HG02870 (cell line): Measurements from ENCODE around the gene MST1.
A peak's percentile ranks its signal among the peaks of the same experiment; 100 is the strongest.

Source experiments
- ATAC-seq: cut with Tn5 transposase; IDR thresholded peaks from one replicate; pipeline ENCODE4 v1.9.1; 2021; ENCODE audit warnings: mild to moderate bottlenecking, moderate library complexity; ENCODE audit not compliant: unreplicated experiment

MST1 gene

DNA sequence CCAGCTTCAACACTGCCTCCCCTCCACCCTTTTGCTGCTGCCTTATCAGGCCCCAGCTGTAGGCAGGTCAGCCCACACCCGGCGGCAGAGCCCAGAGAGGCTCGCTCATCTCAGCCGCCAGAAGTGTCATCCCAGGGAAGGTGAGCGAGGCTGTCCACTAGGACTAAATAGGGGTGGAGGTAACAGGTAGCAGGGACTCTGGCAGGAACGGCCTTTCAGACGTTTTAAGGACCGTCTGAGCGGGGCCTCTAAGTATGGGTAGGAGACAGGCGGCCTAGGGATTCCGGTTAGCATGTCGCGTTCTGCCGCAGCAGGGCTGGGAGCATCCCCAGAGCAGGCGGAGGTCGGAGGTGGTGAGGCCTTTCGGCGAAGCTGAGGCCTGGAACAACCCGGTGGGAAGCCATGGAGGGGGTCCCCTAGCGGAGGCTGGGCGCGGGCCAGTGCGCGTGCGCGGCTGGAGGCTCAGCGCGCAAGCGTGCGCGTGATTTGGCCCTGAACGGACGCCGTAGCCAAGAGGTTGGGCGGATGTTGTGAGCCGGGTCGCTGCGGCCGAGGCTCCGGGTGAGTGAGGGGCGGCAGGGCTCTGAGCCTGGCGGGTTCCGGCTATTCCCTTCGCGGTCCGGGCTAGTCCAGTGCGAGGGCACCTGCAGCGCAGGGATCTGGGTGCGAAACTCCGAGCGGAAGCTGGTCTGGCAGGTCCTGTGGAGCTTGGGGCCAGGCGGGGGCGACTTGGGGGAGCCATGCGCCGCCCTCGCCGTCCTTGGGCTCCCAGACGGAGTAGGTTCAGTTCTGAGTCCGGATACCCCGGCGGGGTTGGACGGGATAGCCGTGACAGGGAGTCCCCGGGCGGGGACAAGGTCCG lies at the start of gene MST1, which contains the start of gene RNF123:
TSS of gene MST1 (minus strand) at position 429 of the 862 bp plus-strand sequence. CDS start 783 bp downstream, outside the sequence.
TSS of gene RNF123 (plus strand) at position 512 of the 862 bp plus-strand sequence. CDS start 1,609 bp downstream, outside the sequence.
- peak; percentile 59 for ATAC-seq

DNA sequence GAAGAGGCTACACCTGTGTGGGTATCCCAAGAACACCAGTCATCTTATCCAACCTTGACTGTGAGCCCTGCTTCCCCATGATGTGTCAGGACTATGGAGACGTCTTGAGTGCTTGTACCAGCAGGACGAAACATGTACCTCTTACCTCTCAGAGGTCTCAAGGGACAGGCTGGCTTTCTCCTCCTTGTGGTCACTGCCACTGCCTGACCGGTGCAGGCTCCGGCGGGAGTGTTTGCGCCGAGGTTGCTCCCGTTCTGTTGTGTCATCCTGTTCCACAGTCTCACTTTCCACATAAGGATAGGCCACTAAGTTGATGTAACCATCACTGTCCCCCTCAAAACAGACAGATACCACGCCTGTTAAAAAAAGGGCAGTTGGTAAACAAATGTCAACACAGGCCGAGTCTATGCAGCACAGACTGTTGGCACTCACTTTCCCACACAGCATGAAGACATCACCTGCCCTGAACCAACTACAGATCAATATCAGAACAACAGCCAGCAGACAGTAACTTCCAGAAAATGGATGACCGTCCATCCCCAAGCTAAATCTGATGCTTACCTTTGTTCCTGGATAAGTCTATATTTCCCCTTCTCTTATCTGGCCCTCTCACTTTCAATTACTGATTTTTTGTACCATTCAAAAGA lies 48.9 kb upstream of the MST1 start:
- no peak for ATAC-seq

DNA sequence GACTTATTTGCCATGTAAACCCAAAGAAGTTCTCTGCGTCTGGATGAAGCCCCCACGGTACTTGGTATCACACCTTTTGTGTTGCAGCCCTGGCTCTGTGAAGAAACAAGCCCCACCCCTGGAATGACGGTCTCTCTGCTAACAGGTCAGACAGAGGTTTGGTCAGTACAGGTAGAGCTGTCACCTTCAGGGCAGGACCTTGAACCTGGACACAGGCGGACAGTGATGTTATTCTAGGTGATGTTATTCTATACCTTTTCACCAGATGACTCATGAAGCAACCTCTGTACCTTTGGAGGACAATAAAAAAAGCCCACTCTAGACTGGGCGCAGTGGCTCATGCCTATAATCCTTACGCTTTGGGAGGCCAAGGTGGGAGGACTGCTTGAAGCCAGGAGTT lies 45.5 kb upstream of the MST1 start:
- ATAC-seq: no peak

DNA sequence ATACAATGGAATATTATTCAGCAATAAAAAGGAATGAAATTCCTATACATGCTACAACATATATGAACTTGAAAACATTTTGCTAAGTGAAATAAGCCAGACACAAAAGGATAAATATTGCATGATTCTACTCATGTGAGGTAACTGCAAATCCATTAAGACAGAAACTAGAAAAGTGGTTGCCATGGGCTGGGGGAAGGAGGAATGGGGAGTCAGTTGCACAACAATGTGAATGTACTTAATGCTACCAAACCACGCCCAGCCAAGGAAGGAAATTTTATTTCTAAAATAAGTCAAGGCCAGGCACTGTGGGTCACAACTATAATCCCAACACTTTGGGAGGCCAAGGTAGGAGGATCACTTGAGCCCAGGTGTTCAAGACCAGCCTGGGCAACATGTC lies 44.3 kb upstream of the MST1 start:
- no peak for ATAC-seq

DNA sequence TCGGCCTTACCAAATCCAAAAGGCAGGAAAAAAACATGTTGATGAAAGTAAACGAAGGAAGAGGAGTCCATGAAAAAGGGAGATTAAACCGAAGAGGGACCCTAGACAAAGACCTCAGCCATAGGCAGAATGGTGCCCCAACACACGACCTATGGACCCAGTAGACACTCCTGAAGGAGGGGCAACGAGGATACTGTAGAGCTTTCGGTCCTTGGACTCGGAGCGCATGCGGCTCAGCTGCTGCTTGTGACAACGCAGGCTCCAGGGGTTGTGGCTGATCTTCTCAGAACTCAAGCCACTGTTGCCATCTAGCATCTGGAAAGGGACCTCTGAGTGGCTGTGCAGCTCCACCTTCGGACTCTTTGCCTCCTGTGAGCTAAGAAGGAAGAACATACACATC lies 43.3 kb upstream of the MST1 start:
- ATAC-seq: no peak

DNA sequence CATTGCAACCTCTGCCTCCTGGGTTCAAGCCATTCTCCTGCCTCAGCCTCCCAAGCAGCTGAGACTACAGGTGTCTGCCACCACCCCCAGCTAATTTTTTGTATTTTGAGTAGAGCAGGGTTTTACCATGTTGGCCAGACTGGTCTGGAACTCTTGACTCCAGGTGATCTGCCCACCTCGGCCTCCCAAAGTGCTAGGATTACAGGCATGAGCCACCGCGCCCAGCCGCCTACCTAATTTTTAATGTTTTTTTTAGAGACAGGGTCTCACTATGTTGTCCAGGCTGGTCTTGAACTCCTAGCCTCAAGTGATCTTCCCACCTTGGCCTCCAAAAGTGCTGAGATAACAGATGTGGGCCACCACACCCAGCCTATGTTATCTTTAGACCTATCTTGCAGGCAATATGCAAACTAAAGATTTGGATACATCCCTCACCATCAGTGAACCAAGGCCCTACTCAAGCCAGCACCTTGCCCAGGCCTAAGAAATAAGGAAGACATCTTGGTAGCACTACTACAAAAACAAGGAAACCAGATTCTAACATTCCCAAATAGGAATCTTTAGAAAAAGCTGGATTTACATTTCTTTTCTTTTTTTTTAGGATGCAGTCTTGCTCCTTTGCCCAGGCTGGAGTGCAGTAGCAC lies 40.8 kb upstream of the MST1 start:
- no peak for ATAC-seq

DNA sequence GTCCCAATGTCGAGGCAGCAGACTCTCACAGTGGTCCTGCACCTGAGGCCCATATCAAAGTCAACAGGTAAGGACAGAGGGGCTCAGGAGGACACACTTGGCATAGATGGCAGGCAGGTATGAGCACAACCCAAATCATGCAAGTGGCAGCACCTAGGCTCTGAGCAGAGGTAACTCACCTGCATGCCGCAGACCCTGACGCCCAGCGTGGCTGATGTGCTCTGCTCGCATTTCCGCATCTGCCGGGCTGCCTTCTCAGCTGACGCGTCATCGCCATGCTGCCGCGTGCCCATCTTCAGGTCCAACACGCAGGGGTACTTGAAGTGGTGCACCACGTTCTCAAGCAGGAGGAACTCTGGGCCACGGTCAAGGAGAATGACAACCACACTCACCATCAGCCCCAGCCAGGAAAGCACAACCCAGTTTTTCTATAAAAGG lies 38.7 kb upstream of the MST1 start:
- no peak for ATAC-seq

DNA sequence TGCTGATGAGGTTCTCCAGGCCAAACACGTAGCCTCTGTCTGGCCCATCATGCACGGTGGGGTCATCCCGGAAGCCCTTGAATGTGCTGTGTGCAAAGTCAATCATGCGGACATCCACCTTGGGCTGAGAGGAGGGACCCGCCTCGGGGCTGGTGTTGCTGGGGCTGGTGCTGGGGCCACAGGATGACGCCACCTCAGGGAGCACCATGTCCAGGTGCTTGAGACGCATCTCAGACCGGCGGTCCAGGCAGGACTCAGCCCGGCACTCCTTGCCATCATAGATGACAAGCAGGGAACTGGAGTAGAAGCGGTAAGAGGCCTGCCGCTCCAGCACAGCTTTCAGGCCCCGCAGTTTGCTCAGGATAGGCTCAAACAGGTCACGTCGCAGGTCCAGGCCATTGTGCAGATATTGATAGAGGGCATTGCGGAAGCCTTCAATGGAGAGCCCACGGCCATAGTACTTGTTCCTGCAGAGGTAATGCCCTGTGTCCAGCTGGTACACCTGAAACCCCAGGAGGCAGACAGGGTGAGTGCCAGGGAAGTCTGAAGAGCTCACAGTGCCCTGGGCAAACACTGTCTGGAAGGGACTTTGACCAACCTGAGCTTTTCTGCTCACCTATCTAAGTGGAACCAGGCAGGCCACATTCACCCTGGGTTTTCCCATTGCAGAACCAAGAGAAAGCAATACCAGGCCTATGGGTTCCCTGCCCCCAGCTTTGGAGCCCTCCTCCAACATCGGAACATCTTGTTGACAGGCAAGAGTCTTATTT lies 38.1 kb upstream of the MST1 start:
- no peak for ATAC-seq

DNA sequence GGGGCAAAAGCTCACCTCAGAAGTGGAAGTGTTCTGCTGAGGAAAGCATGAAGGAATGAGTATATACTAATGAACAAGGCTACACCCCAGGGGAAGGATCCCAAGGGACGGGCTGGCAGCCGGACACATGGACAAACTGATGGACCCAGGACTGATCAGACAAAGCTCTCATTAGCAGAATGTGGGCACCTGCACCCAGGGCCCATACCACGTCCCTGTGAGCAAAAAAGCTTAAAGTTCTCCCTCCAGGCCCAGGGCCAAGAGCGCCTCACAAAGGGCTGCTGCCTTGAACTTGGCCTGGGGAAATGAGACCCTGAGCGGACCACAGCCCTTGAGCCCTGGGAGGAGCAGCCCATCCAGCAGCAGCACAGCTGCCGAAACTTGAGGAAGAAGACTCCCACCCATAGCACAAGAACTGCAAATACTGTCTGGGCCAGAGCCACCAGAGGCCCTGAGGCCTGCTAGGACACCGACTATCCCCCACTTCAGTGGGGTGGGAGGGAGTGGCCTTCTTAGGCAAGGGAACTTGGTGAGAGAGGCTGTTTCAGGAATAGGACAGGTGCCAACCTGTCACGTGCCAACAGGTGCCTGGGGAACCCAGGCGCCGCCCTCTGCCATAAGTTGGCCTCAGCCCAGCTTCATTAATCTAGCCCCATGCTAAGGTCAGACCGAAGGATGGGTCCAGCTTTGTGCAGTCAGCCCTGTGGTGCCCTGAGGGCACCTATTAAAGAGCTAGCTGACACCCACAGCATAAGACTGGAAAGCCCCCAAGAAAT lies 36.8 kb upstream of the MST1 start:
- ATAC-seq: no peak

DNA sequence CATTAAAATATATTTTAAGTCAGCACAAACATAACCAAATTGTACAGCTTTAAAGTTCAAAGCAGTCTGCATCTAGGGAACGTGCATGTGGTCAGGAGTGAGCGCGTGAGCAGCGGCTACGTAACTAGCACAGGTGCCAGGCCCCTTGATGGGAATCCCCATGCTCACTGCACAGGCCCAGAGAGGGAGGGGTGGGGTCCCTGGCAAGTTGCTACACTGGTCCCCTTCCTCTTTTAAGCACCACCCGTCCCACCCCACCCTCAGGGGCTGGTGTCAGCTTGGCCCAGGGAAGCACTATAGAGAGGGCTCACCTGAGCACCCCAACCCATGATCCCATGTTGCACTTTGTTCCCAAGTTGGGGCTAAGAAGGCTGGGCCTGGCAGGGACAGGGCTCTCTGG lies 35.3 kb upstream of the MST1 start:
- ATAC-seq: no peak

DNA sequence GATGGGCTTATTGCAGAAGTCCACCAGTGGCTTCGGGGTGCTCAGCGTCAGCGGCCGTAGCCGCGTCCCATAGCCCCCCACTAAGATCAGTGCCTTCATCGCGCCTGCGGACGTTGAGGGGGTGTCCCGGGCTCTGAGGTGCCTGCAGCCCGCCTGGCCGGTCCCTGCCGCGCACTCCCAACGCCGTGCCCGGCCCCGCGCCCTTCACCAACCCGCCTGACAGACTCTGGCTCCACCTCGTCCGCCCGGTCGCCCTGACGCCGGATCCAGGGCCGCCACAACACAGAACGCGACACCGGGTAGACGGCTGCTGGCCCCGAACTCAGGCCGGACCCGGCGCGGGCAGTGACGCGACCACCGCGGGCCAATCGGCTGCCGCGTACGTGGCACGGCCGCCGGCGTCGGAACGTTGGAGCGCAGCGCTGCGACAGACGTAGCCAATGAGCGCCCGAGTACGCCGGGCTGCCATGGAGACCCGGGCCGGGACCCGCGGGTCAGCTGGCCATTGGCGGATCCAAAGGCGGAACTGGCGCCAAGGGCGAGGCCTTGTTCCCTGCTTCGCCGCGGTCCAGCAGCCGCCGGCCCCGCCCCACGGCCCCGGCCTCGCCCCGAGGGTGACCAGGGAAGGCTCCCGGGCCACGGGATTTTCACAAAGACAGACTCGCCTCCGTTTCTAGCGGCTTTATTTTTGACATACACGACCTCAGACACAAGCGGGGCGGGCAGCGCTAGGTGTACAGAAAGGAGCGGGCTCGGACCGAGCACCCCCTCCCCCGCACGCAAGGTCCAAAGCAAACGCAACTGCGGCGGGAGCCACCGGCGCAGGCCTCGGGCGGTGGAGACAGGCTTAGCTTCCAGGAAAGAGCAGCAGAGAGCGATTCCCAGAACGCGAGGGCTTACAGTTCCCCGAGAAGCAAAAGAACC lies 34.6 kb upstream of the MST1 start, which contains the start of gene GMPPB:
TSS of gene GMPPB (minus strand) at position 324 of the 924 bp plus-strand sequence. CDS start at position 99, 225 bp downstream.
- peak; percentile 74 for ATAC-seq

DNA sequence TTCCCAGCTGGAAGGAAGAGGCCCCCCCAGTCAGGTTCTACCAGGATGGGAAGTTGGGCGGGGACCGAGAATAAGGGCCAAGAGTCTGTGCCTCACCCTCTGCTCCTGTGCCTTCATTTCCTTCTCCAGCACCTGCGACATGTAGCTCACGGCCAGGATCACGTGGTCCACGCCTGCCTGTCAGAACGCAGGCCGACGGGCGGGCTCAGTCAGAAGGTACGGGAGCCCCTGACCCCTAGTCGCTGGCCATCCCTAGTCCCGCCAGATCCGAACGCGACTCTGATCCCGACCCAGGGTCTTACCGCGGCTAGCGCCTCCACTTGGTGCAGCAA lies 34.0 kb upstream of the MST1 start:
- ATAC-seq: no peak

DNA sequence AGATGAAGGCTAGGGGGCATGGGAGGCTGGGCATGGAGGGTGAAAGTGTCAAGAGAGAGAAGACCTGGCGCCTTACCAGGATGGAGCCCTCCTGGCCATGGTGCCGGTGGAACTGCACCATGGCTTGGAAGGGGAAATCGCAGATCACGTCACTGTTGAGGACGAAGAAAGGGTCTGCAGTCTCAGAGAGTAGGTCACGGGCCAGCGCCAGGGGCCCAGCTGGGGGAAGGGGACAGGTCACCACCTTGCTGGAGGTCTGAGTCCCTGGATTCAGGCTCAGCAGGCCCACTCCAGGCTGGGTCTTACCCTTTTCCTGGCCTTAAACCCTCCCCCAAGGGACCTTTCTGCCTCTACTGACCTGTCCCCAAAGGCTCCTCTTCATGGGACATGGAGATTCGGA lies 33.6 kb upstream of the MST1 start:
- no peak for ATAC-seq

DNA sequence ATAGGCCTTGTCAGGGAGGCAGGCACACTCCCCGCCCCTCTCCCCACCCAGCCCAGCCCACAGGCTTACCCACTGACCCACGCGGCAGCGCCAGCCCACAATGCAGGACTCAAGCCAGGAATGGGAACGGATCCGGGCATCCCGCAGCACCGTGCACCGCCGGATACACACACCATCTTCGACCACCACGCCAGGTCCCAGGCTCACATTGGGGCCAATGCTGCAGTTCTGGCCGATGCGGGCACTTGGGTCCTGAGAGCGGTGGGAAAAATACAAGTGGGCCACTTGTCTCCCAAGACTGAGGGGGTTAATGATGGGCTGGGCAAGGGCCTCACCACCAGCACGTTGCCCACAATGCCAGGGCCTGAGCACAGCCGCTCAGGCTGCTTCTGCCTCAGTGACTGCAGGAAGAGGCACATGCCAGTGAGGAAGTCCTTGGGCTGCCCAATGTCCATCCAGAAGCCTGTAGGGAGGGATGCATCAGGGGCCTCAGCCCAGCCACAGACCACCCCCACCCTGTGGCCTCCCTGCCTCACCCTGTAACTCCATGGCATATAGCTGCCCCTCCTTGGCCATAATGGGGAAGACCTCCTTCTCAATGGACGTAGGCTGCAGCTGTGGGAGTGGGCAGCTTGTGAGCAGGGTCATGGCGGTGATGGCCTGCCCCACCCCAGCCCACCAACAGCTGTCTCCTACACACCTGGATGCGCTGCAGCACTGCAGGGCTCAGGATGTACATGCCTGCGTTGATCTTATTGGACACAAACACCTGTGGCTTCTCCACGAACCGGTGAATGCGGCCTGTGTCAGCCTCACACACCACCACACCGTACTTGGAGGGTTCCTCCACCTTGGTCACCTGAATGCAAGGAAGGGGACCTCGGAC lies 32.9 kb upstream of the MST1 start:
- no peak for ATAC-seq

DNA sequence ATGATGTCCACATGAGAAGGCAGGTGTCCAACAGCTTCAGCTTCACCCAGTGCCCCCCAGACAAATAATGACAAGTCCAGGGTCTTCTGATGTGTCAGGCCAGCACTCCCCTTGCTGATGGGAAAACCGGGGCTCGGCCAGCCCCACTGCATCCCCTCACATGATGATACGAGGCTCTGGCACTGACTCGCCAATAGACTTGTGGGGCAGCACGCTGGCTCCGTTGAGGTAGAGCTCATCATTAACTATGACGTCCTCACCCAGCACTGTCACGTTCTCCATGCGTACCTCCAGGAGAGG lies 32.3 kb upstream of the MST1 start:
- ATAC-seq: no peak

DNA sequence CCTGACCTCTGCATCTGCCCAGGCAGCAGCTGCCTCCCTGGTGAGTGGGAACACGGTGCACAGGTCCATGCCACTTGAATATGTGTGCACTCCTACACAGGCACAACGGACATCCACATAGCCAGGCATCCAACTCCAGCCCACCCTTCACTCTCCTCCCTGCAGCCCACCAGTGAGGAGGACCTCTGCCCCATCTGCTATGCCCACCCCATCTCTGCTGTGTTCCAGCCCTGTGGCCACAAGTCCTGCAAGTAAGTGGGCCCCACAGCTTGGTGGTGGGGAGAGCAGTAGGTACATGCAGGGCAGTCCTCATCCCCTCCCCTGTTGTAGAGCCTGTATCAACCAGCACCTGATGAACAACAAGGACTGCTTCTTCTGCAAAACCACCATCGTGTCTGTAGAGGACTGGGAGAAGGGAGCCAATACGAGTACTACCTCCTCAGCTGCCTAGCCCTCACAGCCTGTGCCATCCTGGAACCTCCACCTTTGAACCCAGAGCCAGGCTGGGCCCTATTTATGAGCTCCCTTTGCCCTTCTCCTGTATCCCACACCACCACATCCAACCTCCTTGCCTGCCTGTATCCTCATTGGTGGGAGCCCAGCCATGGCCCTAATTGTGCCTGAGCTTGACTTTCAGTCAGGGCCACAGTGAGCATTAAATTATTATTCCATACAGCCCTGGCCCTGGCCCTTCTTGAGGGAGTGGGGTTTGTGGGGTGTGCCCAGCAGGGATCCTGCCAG lies 31.8 kb upstream of the MST1 start:
- ATAC-seq: no peak

DNA sequence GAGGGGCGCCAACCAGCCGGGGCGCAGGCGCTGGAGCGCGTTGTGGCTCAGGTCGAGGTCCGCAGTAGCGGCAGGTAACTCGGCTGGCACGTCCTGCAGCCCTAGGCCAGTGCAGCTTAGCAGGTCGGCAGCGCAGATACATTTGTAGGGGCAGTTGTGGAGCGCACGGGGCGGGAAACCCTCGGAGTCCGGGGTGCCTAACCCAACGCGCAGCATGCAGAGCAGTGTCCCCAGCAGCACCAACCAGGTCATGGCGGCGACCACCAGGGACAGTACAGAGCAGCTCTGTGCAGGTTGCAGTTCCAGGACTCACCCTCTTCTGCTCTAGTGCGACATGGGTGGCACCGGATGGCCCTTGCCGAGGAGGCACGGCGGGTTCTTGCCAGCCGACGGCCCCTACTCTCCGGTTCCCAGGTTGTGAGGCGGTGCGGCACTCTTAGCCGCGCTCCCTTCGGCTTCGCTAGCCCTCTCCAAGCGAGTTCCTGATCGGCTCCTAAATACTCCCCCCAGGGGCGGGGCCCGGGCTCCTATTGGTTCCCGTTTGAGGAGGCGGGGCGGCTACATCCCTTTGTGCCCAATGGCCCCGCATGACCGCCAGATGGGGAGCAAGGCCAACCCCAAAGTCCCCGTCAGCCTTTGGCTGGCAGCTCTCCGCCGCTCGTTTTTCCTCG lies 30.1 kb upstream of the MST1 start, which contains the start of gene AMIGO3:
TSS of gene AMIGO3 (minus strand) at position 471 of the 671 bp plus-strand sequence. CDS start at position 252, 219 bp downstream.
- peak; percentile 50 for ATAC-seq
